GM12874 (cell line): ENCODE data around the gene COG2.

ENCODE experiments used
- TF ChIP-seq, protein P1 (sequence below): IDR thresholded peaks from 2 replicates; pipeline ENCODE4 v1.5.1; 2011; ENCODE audit warnings: low read depth, mild to moderate bottlenecking, control low read depth, low read length, moderate library complexity; ENCODE audit not compliant: insufficient read depth

The COG2 gene

GRCh38 chr1:230696722-230697437, 54.6 kb downstream of the COG2 start:
- TF ChIP-seq, protein P1, sequence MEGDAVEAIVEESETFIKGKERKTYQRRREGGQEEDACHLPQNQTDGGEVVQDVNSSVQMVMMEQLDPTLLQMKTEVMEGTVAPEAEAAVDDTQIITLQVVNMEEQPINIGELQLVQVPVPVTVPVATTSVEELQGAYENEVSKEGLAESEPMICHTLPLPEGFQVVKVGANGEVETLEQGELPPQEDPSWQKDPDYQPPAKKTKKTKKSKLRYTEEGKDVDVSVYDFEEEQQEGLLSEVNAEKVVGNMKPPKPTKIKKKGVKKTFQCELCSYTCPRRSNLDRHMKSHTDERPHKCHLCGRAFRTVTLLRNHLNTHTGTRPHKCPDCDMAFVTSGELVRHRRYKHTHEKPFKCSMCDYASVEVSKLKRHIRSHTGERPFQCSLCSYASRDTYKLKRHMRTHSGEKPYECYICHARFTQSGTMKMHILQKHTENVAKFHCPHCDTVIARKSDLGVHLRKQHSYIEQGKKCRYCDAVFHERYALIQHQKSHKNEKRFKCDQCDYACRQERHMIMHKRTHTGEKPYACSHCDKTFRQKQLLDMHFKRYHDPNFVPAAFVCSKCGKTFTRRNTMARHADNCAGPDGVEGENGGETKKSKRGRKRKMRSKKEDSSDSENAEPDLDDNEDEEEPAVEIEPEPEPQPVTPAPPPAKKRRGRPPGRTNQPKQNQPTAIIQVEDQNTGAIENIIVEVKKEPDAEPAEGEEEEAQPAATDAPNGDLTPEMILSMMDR, result no peak

DNA sequence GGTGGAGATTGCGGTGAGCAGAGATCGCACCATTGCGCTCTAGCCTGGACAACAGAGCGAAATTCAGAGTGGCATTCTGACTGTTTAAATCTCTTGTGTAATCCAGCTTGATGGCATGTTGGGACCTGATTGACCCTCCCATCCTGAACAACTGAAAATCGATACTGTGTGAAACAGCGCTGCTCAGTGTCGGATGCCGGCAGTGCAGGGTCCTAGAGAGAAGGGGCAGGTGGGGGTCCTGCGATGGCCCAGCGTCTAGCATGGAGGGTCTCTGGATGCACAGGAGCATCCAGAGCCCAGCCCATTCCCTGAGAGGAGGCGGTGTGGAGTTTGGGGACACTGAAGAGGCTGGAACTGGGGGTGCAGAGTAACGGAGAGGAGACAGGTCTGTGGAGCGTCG, 55.8 kb downstream of the COG2 start:
- TF ChIP-seq, protein P1, result no peak

GRCh38 chr1:230699716-230700115, 57.4 kb downstream of the COG2 start:
- TF ChIP-seq, protein P1, result no peak

- TF ChIP-seq, protein P1, result no peak
These were observed 57.9 kb downstream of the COG2 start for GRCh38 chr1:230700132-230700531.

DNA sequence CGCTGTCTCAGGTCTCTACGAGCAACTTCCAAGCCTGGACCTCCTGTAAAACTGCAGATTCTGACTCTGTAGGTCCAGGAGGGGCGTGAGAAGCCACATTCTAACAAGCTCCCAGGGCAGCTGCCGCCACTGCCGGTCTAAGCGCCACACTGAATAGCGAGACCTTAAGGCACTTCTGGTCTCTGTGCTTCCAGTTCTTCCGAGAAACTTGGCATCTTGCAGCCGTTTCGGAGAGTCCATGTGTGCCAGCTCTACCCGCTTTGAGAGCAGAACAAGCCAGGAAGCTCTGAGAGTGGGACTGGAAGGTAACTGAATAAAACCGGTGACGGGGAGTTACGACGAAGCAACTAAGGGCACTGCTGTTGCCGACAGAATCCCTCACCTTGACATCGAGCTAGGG, 59.2 kb downstream of the COG2 start:
- TF ChIP-seq, protein P1, result no peak

GRCh38 chr1:230701895-230702768, 59.9 kb downstream of the COG2 start:
- TF ChIP-seq, protein P1, result no peak

DNA sequence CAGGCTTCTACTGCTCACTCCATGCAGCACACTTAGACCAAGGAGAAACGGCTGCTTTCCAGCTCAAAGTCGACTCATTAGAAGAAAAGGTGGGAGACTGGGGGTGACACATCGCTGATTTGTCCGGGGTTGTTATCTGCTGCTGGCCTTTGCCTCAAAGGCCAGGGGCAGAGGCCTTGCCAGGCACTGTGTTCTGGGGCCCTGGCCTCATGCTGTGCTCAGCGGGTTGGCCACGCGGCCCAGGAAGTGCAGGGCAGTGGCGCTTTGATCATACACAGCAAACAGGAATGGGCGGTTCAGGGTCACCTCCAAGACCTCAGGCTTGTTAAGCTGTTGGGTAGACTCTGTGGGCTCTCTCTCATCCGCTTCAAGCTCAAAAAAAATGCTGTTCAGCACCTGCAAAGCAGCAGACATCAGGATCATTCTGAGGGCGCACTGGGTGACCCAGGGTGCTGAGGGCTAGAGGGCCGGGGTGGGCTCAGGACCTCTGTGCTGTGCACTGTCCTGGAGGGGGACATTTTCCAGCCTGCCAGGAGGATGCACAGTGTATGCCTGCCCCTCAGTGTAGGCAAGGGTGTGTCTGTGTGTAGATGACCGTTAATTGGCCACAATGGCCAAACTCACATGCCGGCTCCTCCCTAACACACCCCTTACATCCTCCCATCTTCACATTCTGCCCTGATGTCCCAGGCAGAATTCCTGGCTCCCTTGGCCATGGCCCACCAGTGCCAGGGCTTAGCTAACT, 60.8 kb downstream of the COG2 start:
- TF ChIP-seq, protein P1, result no peak
